NCI-H748 (cell line): ENCODE measurements around the gene GPR68.
A peak's percentile ranks its signal among the peaks of the same experiment; 100 is the strongest.
"Not testable (repeated sequence)": the region's sequence is repeated elsewhere in the genome, so short reads cannot be mapped to it uniquely, and the experiment has no call there.

Experiments used
- DNase-seq: peaks from one replicate; lab custom pipeline; 2025; ENCODE audit not compliant: unreplicated experiment; lab: John Stamatoyannopoulos, UW

The GPR68 gene

DNA sequence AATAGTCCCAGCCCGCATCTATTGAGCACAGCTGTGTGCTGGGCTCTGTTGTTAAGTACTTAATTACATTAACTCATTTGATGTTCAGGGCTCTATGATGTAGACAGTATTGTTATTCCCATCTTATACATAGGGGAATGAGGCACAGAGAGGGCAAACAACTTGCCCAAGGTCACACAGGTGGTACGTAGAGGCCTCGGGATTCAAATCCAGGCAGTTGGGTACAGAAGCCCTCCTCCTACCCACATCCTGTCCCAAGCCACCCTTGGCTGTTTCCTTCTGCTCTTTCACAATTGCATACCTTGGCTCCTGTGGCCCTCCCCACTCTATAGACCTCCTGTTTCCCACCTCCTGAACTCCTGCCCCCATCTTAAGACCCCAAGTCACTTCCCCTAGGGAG, 10.0 kb upstream of the GPR68 start:
- no peak for DNase-seq

DNA sequence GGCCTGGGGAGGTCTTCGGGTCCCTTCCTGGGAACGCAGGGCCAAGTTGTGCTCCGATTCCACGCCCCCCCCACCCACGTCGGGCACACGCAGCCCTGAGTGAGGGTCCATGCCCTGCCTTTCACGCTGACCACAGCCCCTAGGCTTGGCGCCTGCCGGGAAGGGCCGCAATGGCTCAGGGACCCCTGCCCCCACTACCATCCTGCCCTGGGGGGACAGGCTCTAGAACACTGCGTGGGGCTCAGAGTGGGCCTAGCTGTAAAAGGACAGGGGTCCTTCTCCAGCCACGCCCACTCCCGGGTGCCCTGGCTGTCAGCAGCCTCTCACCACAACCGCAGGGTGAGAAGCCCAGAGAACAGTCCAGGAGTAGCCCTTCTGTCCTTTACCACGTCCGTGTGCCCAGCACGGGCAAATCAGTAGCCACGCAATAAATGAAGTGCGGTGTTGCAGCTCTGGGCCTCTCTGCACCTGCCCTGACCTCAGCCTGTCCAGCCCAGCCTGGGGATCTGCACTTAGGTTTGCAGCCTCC, 9.4 kb upstream of the GPR68 start:
- peak; percentile 39 for DNase-seq

DNA sequence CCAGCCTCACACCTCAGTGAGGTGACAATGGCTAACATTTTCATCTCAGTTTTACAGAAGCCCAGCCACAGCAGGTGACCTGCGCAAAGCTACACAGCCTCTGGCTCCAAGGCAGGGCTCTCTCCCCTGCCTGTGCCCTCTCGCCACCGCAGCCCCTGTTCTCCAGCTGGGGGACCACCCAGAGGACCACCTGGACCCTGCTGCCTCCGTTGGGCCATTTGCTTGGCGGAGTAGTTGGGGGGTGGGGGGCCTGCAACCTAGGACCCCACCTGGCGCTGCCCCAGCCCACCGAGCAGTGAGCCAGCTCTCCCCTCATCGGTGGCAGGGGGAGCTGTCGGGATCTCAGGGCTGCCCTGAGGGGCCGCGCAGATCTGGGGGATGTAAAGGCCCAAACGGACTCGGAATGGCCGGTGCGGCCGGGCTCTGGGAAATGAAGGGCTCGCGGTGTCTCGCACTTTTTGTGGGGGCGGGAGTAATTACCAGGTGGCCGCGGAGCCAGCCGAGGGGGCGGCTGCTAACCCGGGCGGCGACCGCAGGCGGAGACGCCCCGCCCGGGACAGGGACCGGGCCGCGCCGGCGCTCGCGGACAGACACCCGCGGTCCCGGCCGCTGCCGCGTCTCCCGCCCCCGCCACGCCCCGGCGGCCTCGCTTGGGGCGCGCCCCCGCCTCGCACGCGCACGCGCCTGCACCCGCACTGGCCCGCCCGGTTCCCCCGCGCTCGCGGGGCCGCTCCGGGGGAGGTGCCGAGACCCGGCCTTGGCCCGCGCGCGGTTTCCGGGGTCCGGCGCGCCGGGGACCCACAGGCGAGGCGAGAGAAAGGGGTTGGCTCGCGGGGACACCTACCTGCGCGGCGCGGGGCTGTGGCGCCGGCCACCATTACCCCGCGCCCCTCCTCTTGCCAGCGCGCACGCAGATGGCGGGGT, 8.6 kb upstream of the GPR68 start:
- peak; percentile 75 for DNase-seq

DNA sequence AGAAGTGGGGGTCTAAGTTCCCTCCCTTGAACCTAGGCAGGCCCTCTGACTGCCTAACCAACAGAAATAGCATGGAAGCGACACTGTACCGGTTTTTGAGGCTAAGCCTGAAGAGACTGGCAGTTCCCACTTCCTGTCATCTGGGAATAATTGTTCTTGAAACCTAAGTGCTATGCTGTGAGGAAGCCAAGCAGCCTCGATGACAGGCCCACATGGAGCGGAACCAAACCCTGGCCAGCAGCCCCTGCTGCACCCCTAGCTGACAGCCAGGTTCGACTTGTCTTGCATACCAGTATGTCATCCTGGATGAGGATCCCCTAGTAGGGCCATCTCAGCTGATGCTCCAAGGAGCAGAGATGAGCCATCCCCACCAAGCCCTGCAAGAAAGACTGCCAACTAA, 6.4 kb upstream of the GPR68 start:
- peak; percentile 60 for DNase-seq

DNA sequence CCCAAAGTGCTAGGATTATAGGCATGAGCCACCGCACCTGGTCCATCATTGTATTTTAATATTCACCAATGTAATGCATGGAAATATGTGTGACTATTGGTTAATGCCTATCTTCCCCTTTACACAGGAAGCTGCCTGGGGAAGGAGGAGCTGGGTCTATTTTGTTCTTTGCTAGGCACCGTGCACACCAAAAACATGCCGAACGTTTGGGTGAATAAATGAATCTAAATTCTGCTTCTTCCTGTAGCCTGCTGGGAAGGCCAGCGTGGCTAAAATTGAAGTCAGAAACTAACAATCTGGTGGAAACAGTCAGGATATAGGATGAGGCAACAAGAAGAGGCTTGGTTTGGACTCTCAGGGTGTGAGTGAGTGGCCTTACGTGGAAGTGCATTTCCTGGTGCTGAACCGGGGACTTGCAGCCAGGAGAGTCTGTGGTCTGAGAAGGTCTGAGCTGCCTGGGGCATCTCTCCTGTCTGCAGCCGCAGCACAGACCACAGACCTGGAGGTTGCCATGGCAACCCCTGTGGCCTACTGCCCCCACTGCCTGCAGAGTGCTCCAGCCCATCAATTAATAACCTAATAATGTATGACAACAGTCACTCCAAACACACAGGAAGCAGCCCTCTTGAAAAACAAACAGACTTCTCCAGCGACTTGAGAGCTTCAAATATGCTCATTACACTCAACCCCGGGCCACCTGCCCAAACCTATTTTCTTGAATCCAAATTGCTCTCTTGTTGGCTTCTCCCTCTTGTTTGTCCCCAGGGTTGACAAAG, 5.5 kb upstream of the GPR68 start:
- DNase-seq = peak; percentile 99

DNA sequence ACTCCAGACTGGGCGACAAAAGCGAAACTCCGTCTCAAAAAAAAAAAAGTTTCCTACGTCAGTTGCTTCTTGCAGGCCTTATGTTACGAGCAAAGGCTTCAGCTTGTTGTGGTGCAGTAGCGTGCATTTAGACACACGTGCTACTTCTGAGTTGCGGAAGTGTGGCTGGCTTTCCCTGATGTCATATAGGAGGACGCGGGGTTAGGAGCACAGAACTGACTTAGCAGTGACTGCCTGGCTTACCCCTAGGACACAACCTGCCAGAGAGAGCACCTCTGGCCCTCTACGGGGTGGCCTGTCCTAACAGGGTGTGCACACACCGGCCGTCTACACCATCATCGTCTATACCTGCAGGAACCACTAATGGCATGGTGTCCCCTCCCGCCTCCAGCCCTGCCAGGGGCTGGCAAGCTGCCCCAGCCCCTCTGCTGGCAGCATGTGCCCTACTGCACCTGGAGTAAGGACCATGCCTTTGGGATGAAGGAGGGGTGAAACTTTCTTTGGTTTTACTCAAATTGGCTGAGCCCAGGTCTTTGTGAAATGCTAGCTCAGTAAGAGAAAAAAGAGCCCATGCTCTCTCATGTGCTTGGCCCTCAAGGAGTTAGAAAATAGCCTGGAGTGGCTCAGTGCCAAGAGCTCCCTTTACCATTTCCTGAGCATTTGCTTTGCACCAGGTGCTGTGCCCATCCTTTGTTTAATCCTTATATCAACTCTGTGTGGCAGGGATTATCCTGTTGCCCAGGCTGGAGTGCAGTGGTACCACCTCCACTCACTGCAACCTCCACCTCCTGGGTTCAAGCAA, 1.7 kb upstream of the GPR68 start:
- DNase-seq = peak; percentile 65

DNA sequence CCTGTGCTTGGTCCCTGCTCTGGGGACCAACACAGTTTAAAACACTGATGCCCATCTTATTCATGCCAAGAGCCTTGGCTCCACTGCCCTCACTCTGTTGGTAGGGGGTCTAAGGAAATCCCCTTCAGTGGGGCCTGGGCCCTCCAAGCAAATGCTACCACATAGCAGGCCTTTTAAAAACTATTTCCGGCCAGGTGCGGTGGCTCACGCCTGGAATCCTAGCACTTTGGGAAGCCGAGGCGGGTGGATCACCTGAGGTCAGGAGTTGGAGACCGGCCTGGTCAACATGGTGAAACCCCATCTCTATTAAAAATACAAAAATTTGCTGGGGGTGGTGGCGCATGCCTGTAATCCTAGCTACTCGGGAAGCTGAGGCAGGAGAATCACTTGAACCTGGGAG, 1.1 kb upstream of the GPR68 start:
- not testable (repeated sequence) for DNase-seq

DNA sequence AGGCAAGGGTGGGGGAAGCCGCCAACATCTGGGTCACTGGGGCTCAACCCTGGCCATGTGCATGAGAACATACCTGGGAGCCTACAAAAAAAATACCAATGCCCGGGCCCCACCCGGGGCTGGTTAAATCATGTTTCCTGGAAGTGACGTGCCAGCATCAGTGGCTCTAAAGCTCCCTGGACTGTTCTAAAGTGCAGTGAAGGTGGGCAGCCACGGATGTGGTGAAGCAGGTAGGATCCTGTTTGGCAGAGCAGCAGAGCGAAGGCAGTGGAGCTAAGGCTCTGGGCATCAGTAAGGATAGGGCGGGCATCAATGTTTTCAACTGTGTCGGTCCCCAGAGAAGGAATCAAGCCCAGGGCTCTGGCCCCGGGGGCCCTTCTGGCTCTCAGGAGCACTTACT, 525 bp upstream of the GPR68 start:
- DNase-seq = no peak

DNA sequence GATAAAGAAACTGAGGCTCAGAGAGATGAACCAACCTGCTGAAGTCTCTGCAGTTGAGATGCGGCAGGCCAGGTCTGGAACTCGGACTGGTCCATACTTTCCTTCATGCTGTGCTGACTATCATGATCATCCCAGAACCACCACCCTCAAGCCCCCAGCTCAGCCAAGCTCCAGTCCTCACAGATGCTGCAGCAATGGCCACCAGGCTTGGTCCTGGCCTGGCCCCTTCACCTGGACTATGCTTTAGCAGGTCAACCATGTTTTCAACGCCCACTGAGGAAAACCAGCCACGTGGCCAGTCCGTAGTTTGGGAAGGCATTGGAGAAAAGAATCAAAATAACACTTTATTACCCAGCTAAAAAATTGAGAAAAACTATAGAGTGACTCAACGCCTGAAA, 1.4 kb downstream of the GPR68 start:
- no peak for DNase-seq

DNA sequence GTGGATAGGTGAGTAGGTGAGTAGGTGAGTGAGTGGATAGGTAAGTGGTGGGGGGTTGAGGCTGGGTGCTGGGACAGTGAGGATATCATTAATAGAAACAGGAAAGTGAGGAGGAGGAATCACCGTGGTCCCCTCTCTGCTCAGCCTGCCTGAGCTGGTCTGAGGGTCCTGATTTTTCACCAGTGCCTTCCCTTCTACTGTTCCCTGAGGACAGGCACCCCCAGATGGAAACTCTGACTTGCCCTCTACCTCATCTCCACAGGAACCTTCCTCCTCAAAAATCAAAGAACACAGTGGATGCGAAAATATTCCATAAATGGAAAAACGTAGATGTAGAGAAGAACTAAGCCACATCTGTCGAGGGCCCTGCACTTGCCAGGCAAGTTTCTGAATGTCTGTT, 1.9 kb downstream of the GPR68 start:
- DNase-seq = no peak

DNA sequence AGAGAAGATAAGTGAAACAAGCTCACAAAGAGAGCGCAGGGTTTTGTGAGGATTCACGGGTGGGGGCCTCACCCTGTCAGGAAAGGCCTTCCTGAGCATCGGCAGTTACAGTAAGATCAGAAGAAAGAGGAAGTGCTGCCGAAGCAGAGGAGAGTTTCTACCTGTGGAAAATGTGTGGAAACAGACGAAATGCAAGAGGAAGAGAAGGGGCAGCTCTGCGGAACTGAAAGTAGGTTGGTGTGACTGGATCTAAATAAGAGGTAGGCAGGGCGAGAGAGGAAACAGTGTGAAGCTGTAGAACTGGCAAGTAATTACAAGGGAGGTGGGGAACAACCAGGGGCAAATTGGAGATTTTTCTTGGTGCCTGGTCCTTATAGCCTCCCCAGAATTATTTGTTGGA, 2.6 kb downstream of the GPR68 start:
- DNase-seq = no peak

DNA sequence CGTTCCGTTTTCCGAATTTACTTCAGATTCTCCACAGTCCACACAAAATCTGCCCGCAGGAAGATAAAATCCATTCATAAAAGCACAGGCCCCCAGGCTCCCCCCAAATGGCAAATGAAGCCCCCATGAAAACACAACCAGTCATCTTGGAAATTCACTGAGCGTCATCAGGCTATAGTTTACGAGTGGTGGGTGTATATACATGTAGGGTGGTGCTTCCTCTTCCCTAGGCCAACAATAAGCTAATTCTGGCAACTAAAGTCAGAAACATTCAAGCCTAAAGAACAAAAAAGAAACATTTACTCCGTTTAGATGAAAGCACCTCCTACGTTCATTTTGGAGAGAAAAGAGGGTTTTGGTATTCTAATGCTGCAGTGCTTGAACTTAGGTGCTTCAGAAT, 5.8 kb downstream of the GPR68 start:
- no peak for DNase-seq

DNA sequence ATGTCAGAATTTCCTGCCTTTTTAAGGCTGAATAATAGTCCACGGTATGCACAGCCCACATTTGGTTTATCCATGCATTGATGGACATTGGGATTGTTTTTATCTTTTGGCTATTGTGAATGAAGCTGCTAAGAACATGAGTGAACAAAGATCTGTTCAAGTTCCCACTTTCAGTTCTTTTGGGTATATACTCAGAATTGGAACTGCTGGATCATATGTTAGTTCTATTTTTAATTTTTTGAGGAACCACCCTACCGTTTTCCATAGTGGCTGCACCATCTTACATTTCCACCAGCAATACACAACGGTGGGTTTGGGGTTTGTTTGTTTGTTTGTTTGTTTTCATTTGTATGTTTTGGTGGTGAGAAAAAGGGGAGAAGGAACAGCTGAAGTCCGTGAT, 6.4 kb downstream of the GPR68 start:
- no peak for DNase-seq

DNA sequence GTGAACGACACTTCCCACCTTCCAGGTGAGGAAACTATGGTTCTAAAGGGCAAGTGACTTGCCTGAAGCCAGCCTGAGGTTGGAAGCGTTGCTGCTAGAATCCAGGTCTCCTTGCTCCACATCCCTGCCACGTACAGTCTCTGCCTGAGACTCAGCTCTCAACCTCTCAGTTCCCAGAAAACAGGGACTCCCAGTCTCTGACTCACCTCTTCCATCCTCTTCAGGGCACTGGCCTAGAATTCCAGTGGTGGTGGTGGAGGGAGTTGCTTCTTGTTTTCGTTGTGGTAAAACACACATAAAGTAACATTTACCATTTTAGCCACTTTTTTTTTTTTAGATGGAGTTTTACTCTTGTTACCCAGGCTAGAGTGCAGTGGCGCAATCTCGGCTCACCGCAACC, 7.3 kb downstream of the GPR68 start:
- no peak for DNase-seq

DNA sequence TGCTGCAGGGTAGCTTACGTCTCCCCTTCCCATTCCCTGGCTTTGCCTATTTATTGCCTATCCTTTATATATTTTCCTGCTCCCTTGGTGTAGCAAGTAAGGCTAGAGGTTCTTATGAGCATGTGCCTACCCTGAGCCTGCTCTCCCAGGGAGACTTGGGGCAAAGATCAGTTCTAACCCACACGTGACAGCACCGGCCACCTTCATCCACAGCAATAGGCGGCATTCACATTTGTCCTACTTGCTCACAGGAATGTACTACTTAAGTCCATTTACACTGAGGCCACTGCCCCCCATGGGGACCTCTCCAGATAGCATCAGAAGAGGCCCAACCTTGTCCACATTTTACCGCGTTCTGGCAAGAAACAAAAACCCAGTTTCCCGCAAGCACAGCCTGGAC, 8.7 kb downstream of the GPR68 start:
- DNase-seq = no peak

DNA sequence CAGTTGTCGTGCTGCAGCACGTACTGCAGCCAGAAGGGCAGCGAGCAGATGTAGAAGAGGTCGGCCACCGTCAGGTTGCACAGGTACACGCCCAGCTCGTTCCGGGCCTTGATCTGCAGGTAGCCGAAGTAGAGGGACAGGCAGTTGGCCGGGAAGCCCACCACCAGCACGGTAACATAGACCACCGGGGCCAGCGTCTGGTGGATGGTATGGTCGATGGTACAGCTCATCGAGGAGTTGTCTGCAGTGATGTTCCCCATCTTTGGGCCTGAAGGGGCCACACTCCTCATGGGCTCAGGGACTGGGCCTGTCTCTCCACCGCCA, 9.8 kb downstream of the GPR68 start:
- DNase-seq = no peak

DNA sequence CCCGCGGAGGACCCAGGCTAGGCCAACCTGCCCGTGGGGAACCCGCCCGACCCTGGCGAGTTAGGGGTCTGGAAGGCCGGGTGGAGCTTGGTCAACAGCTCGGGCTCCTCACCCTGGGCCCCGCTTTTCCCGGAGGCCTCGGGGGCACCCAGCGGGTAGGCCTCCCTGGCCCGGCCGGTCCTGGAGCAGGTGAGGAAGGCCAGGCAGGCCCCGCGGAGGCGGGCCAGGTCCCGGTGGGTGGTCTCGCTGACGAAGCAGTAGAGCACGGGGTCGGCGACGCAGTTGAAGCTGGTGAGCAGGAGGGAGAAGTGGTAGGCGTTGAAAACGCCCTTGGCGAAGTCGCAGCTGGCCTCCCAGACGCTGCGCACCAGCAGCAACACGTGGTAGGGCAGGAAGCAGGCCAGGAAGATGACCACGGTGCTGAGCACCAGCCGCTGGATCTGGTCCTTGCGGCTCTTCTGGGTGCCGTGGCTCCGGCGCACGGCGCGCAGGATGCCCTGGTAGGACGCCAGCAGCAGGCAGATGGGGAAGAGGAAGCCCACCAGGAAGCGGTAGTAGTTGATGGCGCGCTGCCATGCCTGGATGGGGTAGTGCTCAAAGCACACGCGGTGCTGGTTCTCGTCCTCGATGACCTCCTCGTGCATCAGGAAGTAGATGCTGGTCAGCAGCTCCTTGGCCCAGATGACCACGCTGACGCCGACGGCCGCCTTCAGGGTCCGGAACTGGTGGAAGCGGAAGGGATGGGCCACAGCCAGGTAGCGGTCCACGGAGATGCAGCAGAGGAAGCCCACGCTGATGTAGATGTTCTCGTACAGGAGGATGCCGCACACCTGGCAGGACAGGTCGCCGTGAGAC, 10.3 kb downstream of the GPR68 start:
- DNase-seq = no peak

DNA sequence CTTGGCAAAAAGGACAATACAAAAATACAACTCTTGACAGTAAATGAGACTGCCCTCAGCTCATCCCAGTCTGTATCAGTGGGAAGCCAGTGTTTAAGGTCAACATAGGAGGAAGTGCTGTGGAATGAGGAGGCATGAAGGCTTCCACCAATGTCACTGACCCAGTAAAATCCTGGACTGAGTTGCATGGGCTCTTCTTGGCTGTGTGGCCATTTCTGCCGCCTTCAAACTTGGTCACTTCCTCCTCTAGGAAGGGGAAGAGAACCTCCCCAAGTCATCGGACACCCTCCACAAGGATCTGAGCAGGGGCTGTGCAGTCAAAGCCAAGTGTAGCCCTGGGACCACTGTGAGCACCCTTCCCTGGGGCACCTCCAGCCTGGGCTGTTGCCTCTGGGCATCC, 11.9 kb downstream of the GPR68 start:
- no peak for DNase-seq

DNA sequence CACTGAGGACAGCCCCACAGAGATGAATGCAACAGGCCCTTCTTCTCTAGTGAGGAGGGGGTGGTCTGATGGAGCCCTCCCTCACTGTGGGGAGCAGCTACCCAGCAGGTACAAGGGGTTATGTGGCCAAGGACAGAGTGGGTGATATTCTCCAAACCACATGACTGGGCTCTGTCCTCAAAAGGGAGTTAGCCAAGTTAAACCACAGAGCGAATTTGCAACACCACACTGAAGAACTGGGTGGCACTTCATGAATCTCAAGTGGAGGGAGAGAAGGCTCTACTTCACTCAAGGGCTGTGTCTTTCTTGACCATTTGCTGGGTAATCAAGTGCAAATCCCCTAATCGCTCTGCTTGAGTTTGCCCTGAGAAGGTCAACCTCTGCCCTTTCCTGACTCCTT, 12.5 kb downstream of the GPR68 start:
- DNase-seq = no peak

DNA sequence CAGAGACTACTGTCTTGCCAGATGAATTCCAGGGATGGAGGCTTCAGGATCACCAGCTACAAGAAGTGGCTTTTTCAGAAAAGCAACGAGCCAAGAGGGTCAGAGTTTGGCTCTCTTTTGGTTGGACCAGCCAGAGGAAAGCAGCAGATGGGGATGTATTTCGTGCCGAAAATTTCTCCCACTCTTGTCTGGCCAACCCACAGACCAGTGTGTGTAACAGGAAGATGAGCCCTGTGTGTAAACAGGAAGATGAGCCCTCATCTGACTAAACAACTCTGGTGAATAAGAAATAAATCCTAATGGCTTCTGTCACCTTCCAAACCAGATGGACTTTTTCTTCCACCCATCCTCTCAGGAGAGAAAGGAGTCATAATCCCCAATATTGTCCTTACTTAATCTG, 13.1 kb downstream of the GPR68 start:
- DNase-seq = no peak
